RWPE1 (cell line): ENCODE measurements around the gene ZG16.

Experiments used
- CTCF ChIA-PET: fragments of 350-600 bp; sonication (Branson Sonifier 250); formaldehyde crosslinking; extraction: SDS; loops from one replicate; lab custom pipeline; 2021; lab: Yijun Ruan, JAX
- POLR2A ChIA-PET: fragments of 400-600 bp; formaldehyde crosslinking; extraction: SDS; loops from one replicate; lab custom pipeline; 2020; ENCODE audit warnings: antibody characterized with exemption; ENCODE audit not compliant: low non-redundant PET; lab: Yijun Ruan, JAX
- DNase-seq: peaks from one replicate; pipeline ENCODE4 v3.0.0; 2012; ENCODE audit warnings: low spot score
- H3K27ac ChIP-seq: fragments of 450-650 bp; 2 replicates; pipeline ENCODE4 v1.5.1; 2017
- TF ChIP-seq, protein P1 (sequence below): fragments of 450-650 bp; conservative IDR thresholded peaks from 2 replicates; pipeline ENCODE4 v1.5.1; 2017; ENCODE audit warnings: low read depth, mild to moderate bottlenecking

Gene ZG16

DNA sequence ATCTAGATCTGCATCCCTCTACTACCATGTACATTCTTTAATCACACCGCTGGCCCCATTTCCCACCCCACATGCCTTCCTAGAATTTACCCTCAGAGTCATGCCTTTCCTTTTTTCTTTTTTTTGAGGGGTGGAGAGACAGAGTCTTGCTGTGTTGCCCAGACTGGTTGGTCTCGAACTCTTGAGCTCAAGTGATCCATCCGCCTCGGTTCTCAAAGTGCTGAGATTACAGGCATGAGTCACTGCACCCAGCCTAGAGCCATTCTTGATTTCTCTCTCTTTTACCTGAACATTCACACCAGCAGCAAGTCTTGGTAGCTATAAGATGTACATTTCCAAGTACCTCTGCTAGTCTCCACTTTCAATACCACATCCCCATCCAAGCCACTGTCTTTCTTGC is 40.0 kb downstream of the ZG16 start:
- ChIA-PET CTCF (interaction anchor here (0.9 kb wide), 1 partner anchor 11 kb away, joined by 4 read pairs; no protein-coding TSS in a partner anchor), POLR2A (no interaction called here)
- H3K27ac ChIP-seq: peak overlapping the region; percentile 99
- DNase-seq: no peak
- TF ChIP-seq, protein P1, sequence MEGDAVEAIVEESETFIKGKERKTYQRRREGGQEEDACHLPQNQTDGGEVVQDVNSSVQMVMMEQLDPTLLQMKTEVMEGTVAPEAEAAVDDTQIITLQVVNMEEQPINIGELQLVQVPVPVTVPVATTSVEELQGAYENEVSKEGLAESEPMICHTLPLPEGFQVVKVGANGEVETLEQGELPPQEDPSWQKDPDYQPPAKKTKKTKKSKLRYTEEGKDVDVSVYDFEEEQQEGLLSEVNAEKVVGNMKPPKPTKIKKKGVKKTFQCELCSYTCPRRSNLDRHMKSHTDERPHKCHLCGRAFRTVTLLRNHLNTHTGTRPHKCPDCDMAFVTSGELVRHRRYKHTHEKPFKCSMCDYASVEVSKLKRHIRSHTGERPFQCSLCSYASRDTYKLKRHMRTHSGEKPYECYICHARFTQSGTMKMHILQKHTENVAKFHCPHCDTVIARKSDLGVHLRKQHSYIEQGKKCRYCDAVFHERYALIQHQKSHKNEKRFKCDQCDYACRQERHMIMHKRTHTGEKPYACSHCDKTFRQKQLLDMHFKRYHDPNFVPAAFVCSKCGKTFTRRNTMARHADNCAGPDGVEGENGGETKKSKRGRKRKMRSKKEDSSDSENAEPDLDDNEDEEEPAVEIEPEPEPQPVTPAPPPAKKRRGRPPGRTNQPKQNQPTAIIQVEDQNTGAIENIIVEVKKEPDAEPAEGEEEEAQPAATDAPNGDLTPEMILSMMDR: no peak

DNA sequence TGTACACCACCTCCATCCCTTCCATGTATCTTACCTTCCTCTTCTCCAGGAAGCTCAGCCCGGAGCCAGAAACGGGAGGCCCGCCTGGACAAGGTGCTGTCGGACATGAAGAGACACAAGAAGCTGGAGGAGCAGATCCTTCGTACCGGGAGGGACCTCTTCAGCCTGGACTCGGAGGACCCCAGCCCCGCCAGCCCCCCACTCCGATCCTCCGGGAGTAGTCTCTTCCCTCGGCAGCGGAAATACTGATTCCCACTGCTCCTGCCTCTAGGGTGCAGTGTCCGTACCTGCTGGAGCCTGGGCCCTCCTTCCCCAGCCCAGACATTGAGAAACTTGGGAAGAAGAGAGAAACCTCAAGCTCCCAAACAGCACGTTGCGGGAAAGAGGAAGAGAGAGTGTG is 41.5 kb downstream of the ZG16 start:
- TF ChIP-seq, protein P1: 0 out of 2 replicates have a peak, but pooled peaks have one; percentile 11
- H3K27ac ChIP-seq: peak overlapping the region; percentile 99
- CTCF ChIA-PET: interaction anchor here (0.5 to 1.2 kb wide), 5 partner anchors 9 to 355 kb away, joined by 3 to 5 read pairs (median 4); no protein-coding TSS in a partner anchor
- POLR2A ChIA-PET: no interaction called here
- no peak for DNase-seq

DNA sequence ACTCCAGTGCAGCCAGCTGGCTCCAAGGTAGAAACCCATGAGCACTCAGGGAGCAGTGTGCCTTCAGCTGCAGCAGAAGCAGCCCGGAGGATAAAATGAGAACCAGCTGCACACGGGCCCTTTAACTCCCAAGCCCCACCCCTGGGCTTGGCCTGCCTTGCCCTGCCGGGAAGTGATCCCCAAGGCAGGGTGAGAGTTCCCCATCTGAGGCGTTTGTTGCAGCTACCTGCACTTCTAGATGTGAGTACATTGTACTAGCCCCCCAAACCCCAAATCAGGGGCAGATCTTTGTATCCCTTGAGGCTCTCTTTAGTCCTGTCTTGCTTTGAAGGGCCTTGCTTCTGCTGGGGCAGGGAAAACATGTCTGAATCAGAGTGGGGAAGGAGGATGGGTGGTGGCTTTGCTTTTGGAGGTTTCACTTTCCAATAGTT is 42.2 kb downstream of the ZG16 start, which contains the start of gene MVP:
Gene MVP (plus strand): TSS at position 192 of the 431 bp plus-strand sequence. CDS start 10,088 bp downstream, outside the sequence.
- peak within 1 kb of the TSS; percentile 99 for H3K27ac ChIP-seq
- POLR2A ChIA-PET: no interaction called here
- CTCF ChIA-PET: interaction anchor here (1.2 kb wide), 1 partner anchor 12 kb away, joined by 3 read pairs; no protein-coding TSS in a partner anchor
- DNase-seq: peak; percentile 80
- TF ChIP-seq, protein P1: no peak

DNA sequence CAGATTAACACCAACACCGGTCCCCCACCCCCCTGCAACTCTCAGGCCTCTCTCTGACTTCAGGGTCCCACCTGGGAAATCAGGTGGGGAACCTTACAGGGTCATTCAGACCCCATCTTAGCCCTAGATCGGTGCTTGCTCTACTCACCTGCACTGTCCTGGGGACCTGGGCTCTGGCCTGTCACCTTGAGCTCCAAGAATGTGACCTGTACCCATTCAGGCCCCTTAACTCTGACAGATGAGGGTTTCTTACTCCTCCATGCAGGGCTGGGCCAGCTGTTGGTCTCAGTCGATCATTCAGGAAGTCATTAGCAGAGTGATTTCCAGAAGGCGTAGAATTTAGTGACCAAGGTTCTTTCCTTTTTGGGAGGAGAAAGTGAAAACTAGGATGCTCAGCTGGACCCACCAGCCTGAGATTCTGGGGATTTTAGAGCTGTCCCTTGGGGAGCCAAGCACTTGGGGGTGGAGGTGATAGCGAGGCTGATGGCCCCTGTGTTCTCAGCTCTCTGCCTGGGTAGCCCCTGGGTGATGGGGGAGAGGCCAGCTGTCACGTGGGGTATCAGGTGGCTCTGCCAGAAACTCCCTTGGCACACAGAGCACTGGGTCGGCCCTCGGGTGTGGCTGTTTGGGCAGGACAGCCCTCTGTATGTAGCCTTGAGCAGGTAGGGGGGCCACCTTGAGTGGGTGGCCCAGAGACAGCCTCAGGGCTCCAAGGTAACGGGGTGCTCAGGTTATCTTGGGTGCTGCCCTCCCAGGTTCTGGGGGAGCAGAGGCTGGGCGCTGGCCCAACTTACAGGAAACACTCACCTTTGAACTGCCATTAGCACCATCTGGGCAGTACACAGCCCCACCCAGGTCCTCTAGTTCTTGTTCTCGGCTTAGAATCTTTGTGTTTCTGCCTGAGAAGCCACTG is 42.9 kb downstream of the ZG16 start:
- ChIA-PET POLR2A (interaction anchor here (0.6 kb wide), 1 partner anchor 130 kb away, joined by 3 read pairs; no protein-coding TSS in a partner anchor), CTCF (interaction anchor here (0.6 to 1.2 kb wide), 5 partner anchors 13 to 79 kb away, joined by 3 to 4 read pairs (median 3); partner anchors contain the start of genes ASPHD1 and CDIPT)
- TF ChIP-seq, protein P1: no peak
- peak overlapping the region; percentile 99 for H3K27ac ChIP-seq
- DNase-seq: peak; percentile 73

DNA sequence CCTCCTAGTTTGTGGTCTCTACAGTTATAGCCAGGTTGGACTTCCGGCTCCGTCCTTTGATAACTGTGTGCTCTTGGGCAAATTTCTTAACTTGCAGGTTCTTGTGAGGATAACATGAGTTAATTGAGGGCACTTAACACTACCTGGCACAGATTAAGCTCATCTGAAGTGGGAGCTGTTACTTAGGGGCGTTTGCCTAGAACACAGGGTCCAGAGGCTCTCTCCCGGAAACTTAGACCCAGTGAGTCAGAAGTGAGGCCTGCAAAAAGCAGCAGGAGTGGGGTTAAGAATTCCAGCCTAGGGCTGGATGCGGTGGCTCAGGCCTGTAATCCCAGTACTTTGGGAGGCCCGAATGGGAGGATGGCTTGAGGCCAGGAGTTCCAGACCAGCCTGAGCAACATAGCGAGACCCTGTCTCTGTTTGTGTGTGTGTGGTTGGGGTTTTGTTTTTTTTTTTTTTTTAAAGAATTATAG is 43.6 kb downstream of the ZG16 start:
- POLR2A ChIA-PET: interaction anchor here (0.6 kb wide), 2 partner anchors 14 to 129 kb away, joined by 3 to 4 read pairs; no protein-coding TSS in a partner anchor
- peak overlapping the region; percentile 99 for H3K27ac ChIP-seq
- TF ChIP-seq, protein P1: no peak
- CTCF ChIA-PET: interaction anchor here (0.6 to 1.2 kb wide), 6 partner anchors 17 to 210 kb away, joined by 3 to 5 read pairs (median 3); partner anchors contain the start of genes ASPHD1 and CDIPT
- DNase-seq: peak; percentile 71
